ENCODE results near the gene ASAP3.

DNA sequence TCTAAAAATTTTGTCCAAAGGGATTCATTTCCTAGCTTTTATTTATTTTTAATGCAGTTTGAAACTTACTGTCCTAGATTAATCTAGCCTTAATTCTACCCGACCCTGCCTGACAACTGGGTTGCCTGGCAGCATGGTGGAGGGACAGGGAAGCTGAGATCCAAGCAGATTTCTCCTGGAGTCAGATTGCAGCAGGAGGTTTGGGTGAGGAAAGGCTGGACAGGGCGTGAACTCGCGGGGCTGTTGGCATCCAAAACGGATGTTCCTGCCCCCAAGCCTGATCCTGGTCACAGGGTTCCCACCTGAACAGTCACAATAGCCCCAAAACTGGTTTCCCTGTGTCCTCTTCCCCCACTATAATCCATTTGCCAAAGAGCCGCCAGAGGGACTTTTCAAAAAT is 82.7 kb downstream of the ASAP3 start:
- TF ChIP-seq ZFP3 (CRISPR knock-in tag; IDR thresholded peaks at IDR 0.05) (no peak), TCF4 (CRISPR knock-in tag; IDR thresholded peaks at IDR 0.05; ENCODE audit: borderline replicate concordance) (no peak)
- TF ChIP-seq, protein P1, sequence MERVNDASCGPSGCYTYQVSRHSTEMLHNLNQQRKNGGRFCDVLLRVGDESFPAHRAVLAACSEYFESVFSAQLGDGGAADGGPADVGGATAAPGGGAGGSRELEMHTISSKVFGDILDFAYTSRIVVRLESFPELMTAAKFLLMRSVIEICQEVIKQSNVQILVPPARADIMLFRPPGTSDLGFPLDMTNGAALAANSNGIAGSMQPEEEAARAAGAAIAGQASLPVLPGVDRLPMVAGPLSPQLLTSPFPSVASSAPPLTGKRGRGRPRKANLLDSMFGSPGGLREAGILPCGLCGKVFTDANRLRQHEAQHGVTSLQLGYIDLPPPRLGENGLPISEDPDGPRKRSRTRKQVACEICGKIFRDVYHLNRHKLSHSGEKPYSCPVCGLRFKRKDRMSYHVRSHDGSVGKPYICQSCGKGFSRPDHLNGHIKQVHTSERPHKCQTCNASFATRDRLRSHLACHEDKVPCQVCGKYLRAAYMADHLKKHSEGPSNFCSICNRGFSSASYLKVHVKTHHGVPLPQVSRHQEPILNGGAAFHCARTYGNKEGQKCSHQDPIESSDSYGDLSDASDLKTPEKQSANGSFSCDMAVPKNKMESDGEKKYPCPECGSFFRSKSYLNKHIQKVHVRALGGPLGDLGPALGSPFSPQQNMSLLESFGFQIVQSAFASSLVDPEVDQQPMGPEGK (CRISPR knock-in tag; IDR thresholded peaks at IDR 0.05; ENCODE audit: borderline replicate concordance): no peak
